Measurements from ENCODE around the gene CNGA3. TPM values are rescaled to one million over a fixed set of nuclear protein-coding genes. Genes with fewer than 3 reads are reported as not detected.
A peak's percentile ranks its signal among the peaks of the same experiment; 100 is the strongest.

CNGA3 gene
- total and polyA plus RNA-seq, 12 donors = 0.11 to 0.16 TPM; not detected in 10

GRCh38 chr2:98389251-98389605 lies 43.0 kb downstream of the CNGA3 start:
- no peak overlapping the region for H3K27ac ChIP-seq
- H3K36me3 ChIP-seq = no peaks in the 10 kb centered on the region
- ATAC-seq (no peak), DNase-seq (no peak)
- intact Hi-C loops (cut with DNase I) = loop anchor here in 9 of 10 donors (5.0 to 10.0 kb wide), 7 partner anchors 394 to 687 kb away; partner anchors contain the start of genes TMEM131 (in 2 of the 9) and ZAP70 (in 1 of the 9)
- H3K27me3 ChIP-seq = peaks cover 0 to 2% (median 0%) of the 10 kb centered on the region in 7 donors
- H3K4me1 ChIP-seq = no peaks in the 10 kb centered on the region
- TF ChIP-seq, protein P1, sequence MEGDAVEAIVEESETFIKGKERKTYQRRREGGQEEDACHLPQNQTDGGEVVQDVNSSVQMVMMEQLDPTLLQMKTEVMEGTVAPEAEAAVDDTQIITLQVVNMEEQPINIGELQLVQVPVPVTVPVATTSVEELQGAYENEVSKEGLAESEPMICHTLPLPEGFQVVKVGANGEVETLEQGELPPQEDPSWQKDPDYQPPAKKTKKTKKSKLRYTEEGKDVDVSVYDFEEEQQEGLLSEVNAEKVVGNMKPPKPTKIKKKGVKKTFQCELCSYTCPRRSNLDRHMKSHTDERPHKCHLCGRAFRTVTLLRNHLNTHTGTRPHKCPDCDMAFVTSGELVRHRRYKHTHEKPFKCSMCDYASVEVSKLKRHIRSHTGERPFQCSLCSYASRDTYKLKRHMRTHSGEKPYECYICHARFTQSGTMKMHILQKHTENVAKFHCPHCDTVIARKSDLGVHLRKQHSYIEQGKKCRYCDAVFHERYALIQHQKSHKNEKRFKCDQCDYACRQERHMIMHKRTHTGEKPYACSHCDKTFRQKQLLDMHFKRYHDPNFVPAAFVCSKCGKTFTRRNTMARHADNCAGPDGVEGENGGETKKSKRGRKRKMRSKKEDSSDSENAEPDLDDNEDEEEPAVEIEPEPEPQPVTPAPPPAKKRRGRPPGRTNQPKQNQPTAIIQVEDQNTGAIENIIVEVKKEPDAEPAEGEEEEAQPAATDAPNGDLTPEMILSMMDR (IDR thresholded peaks at IDR 0.05) = no peak
- no peak overlapping the region for H3K4me3 ChIP-seq
- WGBS, 2 donors = 67 to 76% methylated on average over 4 of the region's 4 CpGs
- H3K9me3 ChIP-seq = no peaks in the 10 kb centered on the region

DNA sequence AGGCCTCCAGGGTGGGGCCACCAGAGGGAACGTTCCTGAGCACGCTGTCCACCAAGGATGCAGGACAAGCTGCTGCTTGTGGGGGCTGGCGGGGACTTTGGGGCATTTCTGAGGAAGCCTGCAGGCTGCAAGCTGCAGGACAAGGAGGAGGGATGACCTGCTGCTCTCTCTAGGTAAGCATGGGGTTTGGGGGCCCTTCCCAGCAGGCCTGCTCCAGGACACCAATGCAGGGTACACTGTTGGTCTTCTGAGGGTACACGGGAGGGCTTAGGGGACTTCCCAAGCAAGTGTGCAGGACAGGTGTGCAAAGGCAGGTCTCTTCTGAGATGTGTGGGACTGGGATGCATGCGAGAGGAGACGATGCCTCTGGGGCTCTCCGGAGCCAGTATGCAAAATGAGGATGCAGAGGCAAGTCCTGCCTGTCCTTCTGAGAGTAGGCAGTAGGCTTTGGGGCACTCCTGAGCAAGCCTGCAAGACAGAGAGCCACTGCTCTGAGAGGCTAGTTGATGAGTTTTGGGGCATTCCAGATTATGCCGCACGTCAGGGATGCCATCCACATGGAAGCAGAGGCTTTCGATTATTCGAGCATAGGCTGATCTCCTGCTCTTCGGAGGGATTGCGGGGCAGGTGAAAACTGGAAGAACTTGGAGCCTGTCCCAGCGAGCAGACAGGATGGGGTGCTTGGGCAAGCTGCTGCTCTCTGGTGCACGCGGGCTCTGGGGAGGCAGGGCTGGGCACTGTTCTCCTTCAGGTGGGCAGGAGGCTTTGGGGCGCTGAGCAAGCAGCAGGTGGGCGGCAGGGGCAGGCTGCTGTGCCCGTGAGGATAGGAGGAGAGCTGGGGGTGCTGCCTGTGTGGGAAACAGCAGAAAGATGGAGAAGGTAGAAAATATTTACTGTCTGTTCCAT lies 44.6 kb downstream of the CNGA3 start:
- no peaks in the 10 kb centered on the region for H3K4me1 ChIP-seq
- TF ChIP-seq, protein P1 (IDR thresholded peaks at IDR 0.05) = no peak

GRCh38 chr2:98391581-98392270 lies 45.5 kb downstream of the CNGA3 start:
- peaks cover 0 to 5% (median 0%) of the 10 kb centered on the region in 7 donors for H3K27me3 ChIP-seq
- no peaks in the 10 kb centered on the region for H3K36me3 ChIP-seq
- no peak overlapping the region for H3K27ac ChIP-seq
- peak in 1 of 8 donors; percentile 25 for ATAC-seq
- TF ChIP-seq, protein P1 (IDR thresholded peaks at IDR 0.05) = no peak
- 91 to 95% methylated on average over 18 of the region's 18 CpGs for WGBS, 2 donors
- H3K9me3 ChIP-seq = no peaks in the 10 kb centered on the region
- H3K4me1 ChIP-seq = no peaks in the 10 kb centered on the region
- no peak for DNase-seq
- no peak overlapping the region for H3K4me3 ChIP-seq
- intact Hi-C loops (cut with DNase I) = no loop called here

More for the DNA sequence above, 44.6 kb downstream of the CNGA3 start:
- no peaks in the 10 kb centered on the region for H3K9me3 ChIP-seq
- no peak overlapping the region for H3K4me3 ChIP-seq
- 86 to 87% methylated on average over 19 of the region's 19 CpGs for WGBS, 2 donors
- intact Hi-C loops (cut with DNase I) = no loop called here
- ATAC-seq (peak in 1 of 8 donors; percentile 16), DNase-seq (no peak)
- H3K27me3 ChIP-seq = peaks cover 0 to 2% (median 0%) of the 10 kb centered on the region in 7 donors
- H3K36me3 ChIP-seq = no peaks in the 10 kb centered on the region
- no peak overlapping the region for H3K27ac ChIP-seq

DNA sequence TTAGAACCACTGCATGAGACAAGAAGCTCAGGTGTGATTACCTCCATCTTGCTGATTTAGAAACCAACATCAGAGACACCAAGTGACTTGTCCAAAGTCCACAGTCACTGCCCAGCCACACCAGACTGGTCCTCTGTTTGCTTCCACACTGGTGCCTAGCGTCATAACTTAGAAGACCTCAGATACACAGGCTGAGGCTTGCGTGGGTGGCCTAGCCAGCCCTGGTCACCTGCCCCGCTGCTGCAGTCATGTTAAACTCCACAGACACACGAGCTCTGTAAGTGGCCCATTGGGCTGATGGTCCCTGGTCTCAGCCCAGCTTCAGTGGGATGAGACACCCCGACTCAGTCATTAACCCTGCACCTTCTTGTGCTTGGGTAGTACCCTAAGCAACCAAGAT lies 47.1 kb downstream of the CNGA3 start:
- no peaks in the 10 kb centered on the region for H3K9me3 ChIP-seq
- no peaks in the 10 kb centered on the region for H3K4me1 ChIP-seq
- DNase-seq (no peak), ATAC-seq (no peak)
- H3K27ac ChIP-seq = no peak overlapping the region
- H3K4me3 ChIP-seq = no peak overlapping the region
- 89 to 91% methylated on average over 5 of the region's 5 CpGs for WGBS, 2 donors
- no peaks in the 10 kb centered on the region for H3K36me3 ChIP-seq
- intact Hi-C loops (cut with DNase I) = no loop called here
- TF ChIP-seq, protein P1 (IDR thresholded peaks at IDR 0.05) = no peak
- peaks cover 0 to 17% (median 0%) of the 10 kb centered on the region in 7 donors for H3K27me3 ChIP-seq
